ENCODE data around the gene FBRSL1.
A peak's percentile ranks its signal among the peaks of the same experiment; 100 is the strongest.
"Not testable (repeated sequence)": the region's sequence is repeated elsewhere in the genome, so short reads cannot be mapped to it uniquely, and the experiment has no call there.

The FBRSL1 gene

GRCh38 chr12:132489602-132490266 is at the start of gene FBRSL1:
Gene FBRSL1 (plus strand): TSS chr12:132490151.
- DNase-seq: no peak

- DNase-seq: not testable (repeated sequence)
Observed at GRCh38 chr12:132440420-132440819, 49.5 kb upstream of the FBRSL1 start.

GRCh38 chr12:132441871-132442863 is 47.8 kb upstream of the FBRSL1 start:
- no peak for DNase-seq

- DNase-seq: no peak
Observed at GRCh38 chr12:132443091-132443490, 46.9 kb upstream of the FBRSL1 start.

- DNase-seq: no peak
Observed at GRCh38 chr12:132444283-132444682, 45.7 kb upstream of the FBRSL1 start.

GRCh38 chr12:132444957-132445883 is 44.7 kb upstream of the FBRSL1 start:
- no peak for DNase-seq

GRCh38 chr12:132445884-132446632 is 43.9 kb upstream of the FBRSL1 start:
- DNase-seq: peak; percentile 89

- DNase-seq: no peak
Observed at GRCh38 chr12:132446633-132447326, 43.2 kb upstream of the FBRSL1 start.

GRCh38 chr12:132447327-132447720 is 42.6 kb upstream of the FBRSL1 start:
- no peak for DNase-seq

- no peak for DNase-seq
Observed at GRCh38 chr12:132447731-132448462, 42.1 kb upstream of the FBRSL1 start.

- no peak for DNase-seq
Observed at GRCh38 chr12:132448463-132448820, 41.5 kb upstream of the FBRSL1 start.

- DNase-seq: no peak
Observed at GRCh38 chr12:132449565-132450417, 40.2 kb upstream of the FBRSL1 start.

GRCh38 chr12:132450418-132451171 is 39.4 kb upstream of the FBRSL1 start:
- DNase-seq: no peak

GRCh38 chr12:132451172-132451835 is 38.6 kb upstream of the FBRSL1 start:
- DNase-seq: no peak

- no peak for DNase-seq
Observed at GRCh38 chr12:132451836-132452195, 38.1 kb upstream of the FBRSL1 start.

- no peak for DNase-seq
Observed at GRCh38 chr12:132452596-132453350, 37.2 kb upstream of the FBRSL1 start.

GRCh38 chr12:132453361-132454192 is 36.4 kb upstream of the FBRSL1 start:
- DNase-seq: no peak
